GM12892 (cell line): ENCODE data around the gene PKHD1.

ENCODE experiments used
- POLR2A ChIP-seq: IDR thresholded peaks from 2 replicates; pipeline ENCODE4 v1.6.1; 2011; ENCODE audit warnings: low read depth, low read length, control low read depth
- POLR2AphosphoS5 ChIP-seq: IDR thresholded peaks from 2 replicates; pipeline ENCODE4 v1.6.1; 2011; ENCODE audit warnings: low read depth, low read length, control low read depth
- TAF1 ChIP-seq: IDR thresholded peaks from 2 replicates; pipeline ENCODE4 v1.6.1; 2011; ENCODE audit warnings: low read depth, mild to moderate bottlenecking, control low read depth, low read length, borderline replicate concordance

- TF ChIP-seq TAF1 (no peak), POLR2AphosphoS5 (no peak), POLR2A (no peak)
Measured at GRCh38 chr6:52136934-52137467, 49.6 kb upstream of the PKHD1 start.
